Spleen (tissue), 7 donors: ENCODE results near the gene CRHBP.
"Not testable (repeated sequence)": the region's sequence is repeated elsewhere in the genome, so short reads cannot be mapped to it uniquely, and the experiment has no call there.

ENCODE experiments used
- CTCF ChIP-seq, 11 experiments: fragments of 200-600 bp in 7 of 11; fragments of 450-650 bp in 4 of 11; sonication (generic) in 4 of 11; IDR thresholded peaks in 8 of 11; conservative IDR thresholded peaks in 3 of 11; 1 replicate in 7 of 11; 2 replicates in 4 of 11; pipeline versions ENCODE4 v1.4.0 to v1.8.0; 2016 to 2021; ENCODE audit warnings: antibody characterized with exemption in 11 of 11, inconsistent platforms in 4 of 11, mild to moderate bottlenecking in 1 of 11
- POLR2AphosphoS5 ChIP-seq, 3 donors: sonication (generic); formaldehyde crosslinking; IDR thresholded peaks; one replicate each; pipeline ENCODE4 v1.5.1; 2017; ENCODE audit warnings: antibody characterized with exemption in 3 of 3
- donor health status: DM: no; HTN: no; CAD: no; lungs with moderate emphysema.
- donor health status: DM: no; HTN: no; CAD: no.
- donor health status: DM: no; HTN: no; CAD: no.

GRCh38 chr5:76910344-76910933 is 42.4 kb upstream of the CRHBP start:
- TF ChIP-seq CTCF (IDR thresholded peaks at IDR 0.05 in 8 of 11, conservative IDR thresholded peaks at IDR 0.05 in 3 of 11); POLR2AphosphoS5 (IDR thresholded peaks at IDR 0.05): not testable (repeated sequence)
